BLaER1 (cell line): ENCODE measurements around the gene RORB.

ENCODE experiments used
- H3K27ac ChIP-seq: shearing (Covaris generic); formaldehyde crosslinking; 2 replicates; pipeline ENCODE4 v1.8.1; 2022
- H3K27me3 ChIP-seq: shearing (Covaris generic); formaldehyde crosslinking; 2 replicates; pipeline ENCODE4 v1.8.1; 2022
- H3K36me3 ChIP-seq: shearing (Covaris generic); formaldehyde crosslinking; 2 replicates; pipeline ENCODE4 v1.8.1; 2022
- H3K4me1 ChIP-seq: shearing (Covaris generic); formaldehyde crosslinking; 2 replicates; pipeline ENCODE4 v1.8.1; 2022
- H3K4me2 ChIP-seq: shearing (Covaris generic); formaldehyde crosslinking; 2 replicates; pipeline ENCODE4 v1.8.1; 2022
- H3K4me3 ChIP-seq: shearing (Covaris generic); formaldehyde crosslinking; 2 replicates; pipeline ENCODE4 v1.8.1; 2022
- H3K9ac ChIP-seq: shearing (Covaris generic); formaldehyde crosslinking; 2 replicates; pipeline ENCODE4 v1.8.1; 2022
- H3K9me3 ChIP-seq: shearing (Covaris generic); formaldehyde crosslinking; 2 replicates; pipeline ENCODE4 v1.8.1; 2022
- H4K20me1 ChIP-seq: shearing (Covaris generic); formaldehyde crosslinking; 2 replicates; pipeline ENCODE4 v1.8.1; 2022
- Cebpa-rat ChIP-seq: shearing (Covaris generic); IDR thresholded peaks from 2 replicates; pipeline ENCODE4 v1.8.1; 2022

The RORB gene

DNA sequence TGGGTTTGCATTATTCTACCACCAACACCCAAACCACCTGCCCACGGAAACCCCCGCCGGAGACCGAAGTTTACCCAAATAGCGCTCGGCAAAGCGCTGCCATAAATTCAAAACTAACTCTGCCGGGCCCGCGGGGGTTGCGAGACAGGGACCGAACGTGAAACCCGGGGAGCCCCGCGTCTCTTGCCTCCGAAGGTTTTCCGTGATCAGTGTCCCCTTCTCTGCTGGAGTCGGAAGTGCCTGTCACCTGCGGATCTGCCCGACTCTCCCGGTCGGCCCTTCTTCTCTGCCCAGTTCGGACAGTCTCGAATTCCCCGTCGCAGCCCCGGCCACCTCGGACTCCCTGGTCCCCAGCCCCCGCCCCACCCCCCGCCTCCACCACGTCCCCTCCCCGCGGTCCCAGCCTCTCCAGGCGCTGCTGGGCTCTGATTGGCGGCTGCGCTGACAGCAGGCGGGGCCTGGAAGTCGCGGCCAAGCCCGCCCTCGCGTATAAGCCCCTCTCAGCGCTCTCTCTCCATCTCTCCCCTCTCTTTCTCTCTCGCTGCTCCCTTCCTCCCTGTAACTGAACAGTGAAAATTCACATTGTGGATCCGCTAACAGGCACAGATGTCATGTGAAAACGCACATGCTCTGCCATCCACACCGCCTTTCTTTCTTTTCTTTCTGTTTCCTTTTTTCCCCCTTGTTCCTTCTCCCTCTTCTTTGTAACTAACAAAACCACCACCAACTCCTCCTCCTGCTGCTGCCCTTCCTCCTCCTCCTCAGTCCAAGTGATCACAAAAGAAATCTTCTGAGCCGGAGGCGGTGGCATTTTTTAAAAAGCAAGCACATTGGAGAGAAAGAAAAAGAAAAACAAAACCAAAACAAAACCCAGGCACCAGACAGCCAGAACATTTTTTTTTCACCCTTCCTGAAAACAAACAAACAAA is at the start of gene RORB:
RORB (plus strand) TSS at position 517 of the 929 bp plus-strand sequence. CDS start 642 bp downstream, outside the sequence.
- no peaks in the 10 kb centered on the region for H3K36me3 ChIP-seq
- H3K9me3 ChIP-seq, result no peaks in the 10 kb centered on the region
- H4K20me1 ChIP-seq, result peaks cover 19% of the 10 kb centered on the region
- peak within 1 kb of the TSS; percentile 91 for H3K27ac ChIP-seq
- H3K27me3 ChIP-seq, result no peaks in the 10 kb centered on the region
- peak within 1 kb of the TSS; percentile 90 for H3K4me3 ChIP-seq
- TF ChIP-seq Cebpa-rat, result no peak
- peaks cover 19% of the 10 kb centered on the region for H3K4me1 ChIP-seq
- H3K4me2 ChIP-seq, result peak within 1 kb of the TSS; percentile 87
- H3K9ac ChIP-seq, result peak within 1 kb of the TSS; percentile 93

DNA sequence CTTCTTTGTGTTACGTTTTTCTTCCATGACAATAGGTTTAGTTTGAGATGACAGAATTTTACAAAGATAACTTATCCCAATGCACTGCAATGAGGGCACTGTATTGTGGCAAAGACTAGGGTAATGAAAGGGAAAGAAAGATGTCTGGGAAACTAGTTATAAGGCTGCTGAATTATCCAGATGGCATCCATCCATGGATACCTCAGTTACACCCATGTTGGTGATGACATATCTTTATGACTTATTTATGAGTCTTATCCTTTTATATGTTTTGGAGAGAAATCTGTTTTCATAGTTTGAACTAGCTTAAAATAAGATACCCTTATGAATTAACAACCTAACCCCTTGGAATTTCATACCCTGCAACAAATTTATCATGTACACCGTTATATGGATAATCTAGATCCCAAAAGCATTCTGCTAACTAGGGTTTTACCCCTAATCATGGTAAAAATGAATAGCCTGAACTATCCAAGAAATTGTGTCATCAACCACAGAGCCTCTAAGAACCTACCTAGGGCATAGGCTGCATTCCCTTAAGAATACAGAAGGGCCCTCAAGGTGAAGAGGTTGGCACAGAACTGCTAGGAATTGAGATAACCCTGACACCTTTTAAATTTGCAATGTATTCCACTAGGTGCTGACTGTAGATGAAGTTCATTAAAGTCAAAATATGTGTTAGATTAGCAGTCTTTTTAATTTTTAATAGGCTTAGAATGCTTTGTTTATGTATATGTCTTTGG is 49.5 kb upstream of the RORB start:
- H3K36me3 ChIP-seq, result no peaks in the 10 kb centered on the region
- no peaks in the 10 kb centered on the region for H3K27me3 ChIP-seq
- no peak overlapping the region for H3K27ac ChIP-seq
- H3K9ac ChIP-seq, result no peak overlapping the region
- no peak for TF ChIP-seq Cebpa-rat
- no peaks in the 10 kb centered on the region for H4K20me1 ChIP-seq
- no peak overlapping the region for H3K4me2 ChIP-seq
- H3K4me3 ChIP-seq, result no peak overlapping the region
- H3K9me3 ChIP-seq, result no peaks in the 10 kb centered on the region; the same call in 1 of the 2 replicates
- H3K4me1 ChIP-seq, result no peaks in the 10 kb centered on the region

DNA sequence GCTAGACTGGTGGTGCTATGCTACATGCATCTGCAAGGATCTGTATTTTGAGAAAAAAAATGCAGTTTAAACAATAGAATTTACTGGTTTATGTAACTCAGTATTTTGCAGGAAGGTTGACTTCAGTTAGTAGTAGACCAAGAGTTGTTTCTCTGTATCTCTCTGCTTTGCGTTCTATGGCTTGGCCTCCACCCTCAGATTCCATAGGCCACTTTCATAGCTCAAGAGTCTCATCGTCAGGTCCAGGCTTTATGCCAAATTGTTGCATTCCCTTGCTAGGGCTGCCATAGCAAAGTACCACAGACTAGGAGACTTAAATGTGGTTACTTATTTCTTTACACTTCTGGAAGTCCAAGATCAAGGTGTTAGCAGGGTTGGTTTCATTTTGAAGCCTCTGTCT is 48.1 kb upstream of the RORB start:
- H4K20me1 ChIP-seq, result no peaks in the 10 kb centered on the region
- no peaks in the 10 kb centered on the region for H3K4me1 ChIP-seq
- no peak overlapping the region for H3K4me3 ChIP-seq
- no peaks in the 10 kb centered on the region; the same call in 1 of the 2 replicates for H3K9me3 ChIP-seq
- H3K9ac ChIP-seq, result no peak overlapping the region
- no peak overlapping the region for H3K4me2 ChIP-seq
- no peaks in the 10 kb centered on the region for H3K27me3 ChIP-seq
- no peaks in the 10 kb centered on the region for H3K36me3 ChIP-seq
- no peak for TF ChIP-seq Cebpa-rat
- H3K27ac ChIP-seq, result no peak overlapping the region

DNA sequence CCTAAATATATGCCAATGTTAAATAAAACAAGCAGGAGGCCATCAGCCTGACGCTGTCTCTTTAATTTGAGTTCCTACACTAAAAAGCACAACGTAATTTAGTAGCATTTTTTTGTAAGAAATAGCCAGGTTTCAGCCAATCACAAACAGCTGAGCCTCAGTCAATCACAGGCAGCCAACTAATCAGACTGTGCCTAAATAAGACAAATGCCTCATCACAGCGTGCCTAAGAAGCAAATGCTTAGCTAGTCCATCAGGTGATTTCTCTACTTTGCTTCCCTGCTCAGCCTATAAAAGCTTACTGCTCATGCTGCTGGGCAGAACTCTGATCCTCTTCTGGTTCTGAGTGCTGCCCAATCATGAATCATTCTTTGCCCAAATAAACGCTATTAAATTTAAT is 38.3 kb upstream of the RORB start:
- TF ChIP-seq Cebpa-rat, result no peak
- no peak overlapping the region for H3K9ac ChIP-seq
- H3K27me3 ChIP-seq, result no peaks in the 10 kb centered on the region
- H3K4me1 ChIP-seq, result peaks cover 8% of the 10 kb centered on the region
- H3K36me3 ChIP-seq, result no peaks in the 10 kb centered on the region
- no peak overlapping the region for H3K4me3 ChIP-seq
- no peak overlapping the region for H3K27ac ChIP-seq
- H3K4me2 ChIP-seq, result no peak overlapping the region
- H3K9me3 ChIP-seq, result no peaks in the 10 kb centered on the region
- H4K20me1 ChIP-seq, result no peaks in the 10 kb centered on the region

DNA sequence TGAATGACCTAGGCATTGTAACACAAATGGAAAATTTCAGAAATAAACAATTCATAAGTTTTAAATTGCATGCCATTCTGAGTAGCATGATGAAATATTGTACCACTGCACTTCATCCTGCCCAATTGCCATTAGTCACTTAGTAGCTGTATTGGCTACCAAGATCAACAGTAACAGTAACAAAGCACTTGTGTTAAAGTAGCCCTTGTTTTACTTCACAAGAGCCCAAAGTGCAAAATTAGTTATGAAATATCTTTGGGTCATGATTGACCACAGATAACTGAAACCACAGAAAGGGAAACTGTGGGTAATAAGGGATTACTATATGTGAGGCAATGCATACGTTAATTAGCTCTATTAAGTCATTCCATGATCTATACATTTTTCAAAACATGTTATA is 33.3 kb upstream of the RORB start:
- no peak overlapping the region for H3K27ac ChIP-seq
- H4K20me1 ChIP-seq, result no peaks in the 10 kb centered on the region
- no peaks in the 10 kb centered on the region for H3K27me3 ChIP-seq
- peaks cover 11% of the 10 kb centered on the region for H3K4me1 ChIP-seq
- H3K9me3 ChIP-seq, result no peaks in the 10 kb centered on the region
- no peak overlapping the region for H3K9ac ChIP-seq
- H3K4me3 ChIP-seq, result no peak overlapping the region
- no peak for TF ChIP-seq Cebpa-rat
- H3K36me3 ChIP-seq, result no peaks in the 10 kb centered on the region
- peak overlapping the region; percentile 44 for H3K4me2 ChIP-seq

DNA sequence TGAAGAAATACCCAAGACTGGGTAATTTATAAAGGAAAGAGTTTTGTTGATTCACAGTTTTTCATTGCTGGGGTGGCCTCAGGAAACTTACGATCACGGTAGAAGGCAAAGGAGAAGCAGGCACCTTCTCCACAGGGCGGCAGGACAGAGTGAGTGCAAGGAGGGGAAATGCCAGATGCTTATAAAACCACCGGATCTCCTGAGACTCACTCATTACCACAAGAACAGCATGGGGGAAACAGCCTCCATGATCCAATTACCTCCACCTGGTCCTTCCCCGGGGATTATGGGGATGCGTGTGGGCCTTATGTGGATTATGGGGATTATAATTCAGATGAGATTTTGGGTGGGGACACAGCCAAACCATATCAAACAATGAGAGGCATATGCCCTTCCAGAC is 18.5 kb upstream of the RORB start:
- peaks cover 12% of the 10 kb centered on the region for H3K4me1 ChIP-seq
- no peaks in the 10 kb centered on the region for H3K27me3 ChIP-seq
- H3K27ac ChIP-seq, result no peak overlapping the region
- no peak overlapping the region for H3K4me3 ChIP-seq
- no peaks in the 10 kb centered on the region for H4K20me1 ChIP-seq
- peak overlapping the region; percentile 26; the same call in 1 of the 2 replicates for H3K4me2 ChIP-seq
- H3K9ac ChIP-seq, result no peak overlapping the region
- TF ChIP-seq Cebpa-rat, result no peak
- peaks cover 9% of the 10 kb centered on the region for H3K36me3 ChIP-seq
- peaks cover 26% of the 10 kb centered on the region for H3K9me3 ChIP-seq

DNA sequence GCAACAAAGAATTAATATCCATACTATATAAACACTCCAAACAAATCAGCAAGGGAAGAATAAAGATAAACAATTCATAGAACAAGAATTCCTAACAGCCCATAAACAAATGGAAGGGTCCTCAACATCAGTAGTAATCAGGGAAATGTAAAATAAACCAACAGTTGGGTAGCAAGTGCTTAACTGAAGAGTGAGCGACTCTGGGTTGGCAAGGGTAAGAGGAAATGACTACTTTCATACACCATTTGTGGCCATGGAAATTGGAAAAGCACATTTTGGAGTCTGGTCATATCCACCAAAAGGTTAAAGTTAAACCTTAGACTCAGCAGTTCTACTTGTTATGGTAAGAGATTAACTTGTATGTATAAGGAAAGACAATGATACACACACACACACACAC is 17.4 kb upstream of the RORB start:
- Histone ChIP-seq H4K20me1 (no peaks in the 10 kb centered on the region), H3K27ac (no peak overlapping the region), H3K4me1 (peaks cover 12% of the 10 kb centered on the region), H3K4me2 (no peak overlapping the region), H3K9me3 (peaks cover 21% of the 10 kb centered on the region), H3K36me3 (peaks cover 9% of the 10 kb centered on the region), H3K9ac (no peak overlapping the region), H3K27me3 (no peaks in the 10 kb centered on the region), H3K4me3 (no peak overlapping the region)
- no peak for TF ChIP-seq Cebpa-rat

DNA sequence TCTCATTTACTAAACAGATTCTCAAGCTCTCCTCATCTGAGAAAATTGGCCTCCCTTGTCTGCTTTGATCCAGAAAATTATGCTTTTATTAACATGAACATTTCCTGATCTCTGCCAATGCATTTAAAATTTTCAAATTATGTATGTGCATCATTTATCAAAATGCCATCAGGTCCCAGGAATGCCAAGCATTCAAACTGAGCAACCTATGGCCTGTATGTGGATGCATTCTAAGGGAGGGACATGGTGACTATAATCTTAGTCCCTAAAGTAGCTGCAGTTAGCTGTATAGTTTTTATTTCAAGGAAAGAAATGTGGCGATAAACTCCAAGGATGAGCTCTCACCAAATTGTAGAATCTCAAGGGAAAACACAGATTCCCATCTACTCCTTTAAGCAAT is 9.7 kb upstream of the RORB start:
- Histone ChIP-seq H3K4me1 (no peaks in the 10 kb centered on the region), H3K27me3 (no peaks in the 10 kb centered on the region), H3K9ac (no peak overlapping the region), H3K27ac (no peak overlapping the region), H3K4me3 (no peak overlapping the region), H4K20me1 (no peaks in the 10 kb centered on the region), H3K4me2 (no peak overlapping the region), H3K9me3 (no peaks in the 10 kb centered on the region), H3K36me3 (no peaks in the 10 kb centered on the region)
- no peak for TF ChIP-seq Cebpa-rat

DNA sequence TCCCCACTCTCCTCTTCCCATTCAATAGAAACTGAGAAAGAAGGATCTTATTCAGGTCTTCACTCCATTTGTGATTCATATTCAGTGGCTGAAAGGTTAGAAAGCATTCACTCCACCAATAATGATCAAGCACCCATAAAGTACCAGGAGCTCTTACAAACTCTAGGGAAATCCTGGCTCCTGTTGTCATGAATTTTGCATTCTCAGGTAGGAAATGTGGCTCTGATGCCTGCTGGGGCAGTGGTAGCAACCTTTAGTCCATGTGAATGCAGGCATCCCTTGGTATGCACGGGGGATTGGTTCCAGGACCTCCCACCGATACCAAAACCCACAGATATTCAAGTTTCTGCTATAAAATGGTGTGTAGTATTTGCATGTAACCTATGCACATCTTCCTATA is 3.6 kb upstream of the RORB start:
- Histone ChIP-seq H3K4me2 (no peak overlapping the region), H4K20me1 (peaks cover 7% of the 10 kb centered on the region; the same call in 1 of the 2 replicates), H3K4me3 (no peak overlapping the region), H3K27me3 (no peaks in the 10 kb centered on the region), H3K9me3 (no peaks in the 10 kb centered on the region), H3K27ac (no peak overlapping the region), H3K4me1 (peaks cover 9% of the 10 kb centered on the region), H3K36me3 (no peaks in the 10 kb centered on the region), H3K9ac (no peak overlapping the region)
- TF ChIP-seq Cebpa-rat, result no peak

DNA sequence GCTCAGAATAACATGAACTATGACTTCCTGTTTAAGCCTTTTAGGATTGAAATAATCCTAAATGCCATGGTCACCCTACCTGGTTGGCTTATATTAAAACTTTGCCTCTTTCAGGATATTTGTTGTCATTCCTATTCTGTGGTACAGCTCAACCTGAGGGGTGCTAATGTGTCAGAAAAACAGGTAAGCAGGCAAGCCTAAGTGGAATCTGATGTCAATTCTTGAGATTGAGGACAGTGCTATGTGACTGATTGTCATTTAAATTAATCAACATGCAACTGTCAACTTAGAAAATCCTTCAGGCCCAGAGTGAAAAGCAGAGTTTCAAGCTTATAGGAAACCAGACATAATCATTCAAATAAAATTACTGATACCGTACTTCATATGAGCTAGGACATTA is 2.6 kb upstream of the RORB start:
- H3K27me3 ChIP-seq, result no peaks in the 10 kb centered on the region
- no peak overlapping the region for H3K4me2 ChIP-seq
- no peak overlapping the region for H3K4me3 ChIP-seq
- no peak overlapping the region for H3K9ac ChIP-seq
- H3K36me3 ChIP-seq, result no peaks in the 10 kb centered on the region
- no peak for TF ChIP-seq Cebpa-rat
- H4K20me1 ChIP-seq, result peaks cover 7% of the 10 kb centered on the region
- H3K9me3 ChIP-seq, result no peaks in the 10 kb centered on the region
- peaks cover 9% of the 10 kb centered on the region for H3K4me1 ChIP-seq
- no peak overlapping the region for H3K27ac ChIP-seq
